BJ (cell line): ENCODE measurements around the gene KIAA1328. TPM values are rescaled to one million over a fixed set of nuclear protein-coding genes. Genes with fewer than 3 reads are reported as not detected.

Experiments used
- CTCF ChIA-PET: fragments of 350-600 bp; formaldehyde crosslinking; extraction: SDS; loops from one replicate; lab custom pipeline; 2021; ENCODE audit warnings: antibody characterized with exemption, inconsistent platforms; lab: Yijun Ruan, JAX
- POLR2A ChIA-PET: fragments of 300-600 bp; sonication (Branson Sonifier 250); formaldehyde crosslinking; extraction: SDS; loops from one replicate; lab custom pipeline; 2021; ENCODE audit warnings: antibody characterized with exemption; lab: Charles Lee
- DNase-seq: peaks from one replicate; pipeline ENCODE4 v3.0.0-alpha.2; 2011; ENCODE audit warnings: low read depth
- H3K27me3 ChIP-seq: 2 replicates; pipeline ENCODE4 v1.6.0; 2011; ENCODE audit warnings: low read length; ENCODE audit not compliant: control insufficient read depth, insufficient read depth
- H3K36me3 ChIP-seq: 2 replicates; pipeline ENCODE4 v1.5.1; 2011; ENCODE audit warnings: low read length; ENCODE audit not compliant: control insufficient read depth, insufficient read depth
- H3K4me3 ChIP-seq: 2 replicates; pipeline ENCODE4 v1.5.1; 2011; ENCODE audit warnings: low read depth, mild to moderate bottlenecking, control low read depth, low read length
- CTCF ChIP-seq: IDR thresholded peaks from 2 replicates; pipeline ENCODE4 v1.5.1; 2011; ENCODE audit warnings: low read depth, mild to moderate bottlenecking, control low read depth, inconsistent platforms, low read length, moderate library complexity; ENCODE audit not compliant: insufficient read depth
- polyA plus RNA-seq: library from polyadenylated mRNA; depleted of rRNA; stranded (reverse); fragments of >200 nt; gene quantifications from 2 replicates; pipeline ENCODE4 v1.2.3, GENCODE V29; 2011

Gene KIAA1328
- polyA plus RNA-seq, 1 experiment: 2.2 TPM

- no peaks in the 10 kb centered on the region for H3K27me3 ChIP-seq
- POLR2A ChIA-PET: no interaction called here
- CTCF ChIA-PET: interaction anchor here (1.0 kb wide), 1 partner anchor 432 kb away, joined by 3 read pairs; no protein-coding TSS in a partner anchor
- TF ChIP-seq CTCF: no peak
- H3K36me3 ChIP-seq: 0 out of 2 replicates have a peak, but pooled peaks cover 1% of the 10 kb centered on the region
- no peak overlapping the region for H3K4me3 ChIP-seq
- no peak for DNase-seq
Measured at GRCh38 chr18:36825526-36825925, 3.4 kb upstream of the KIAA1328 start.

- TF ChIP-seq CTCF: no peak
- Histone ChIP-seq H3K4me3 (no peak overlapping the region), H3K27me3 (no peaks in the 10 kb centered on the region), H3K36me3 (0 out of 2 replicates have a peak, but pooled peaks cover 1% of the 10 kb centered on the region)
- CTCF ChIA-PET: interaction anchor here (0.6 to 0.9 kb wide), 2 partner anchors 18 to 42 kb away, joined by 3 to 4 read pairs; no protein-coding TSS in a partner anchor
- no peak for DNase-seq
- POLR2A ChIA-PET: interaction anchor here (0.6 kb wide), 1 partner anchor 34 kb away, joined by 5 read pairs; no protein-coding TSS in a partner anchor
Measured at GRCh38 chr18:36826556-36826955, 2.4 kb upstream of the KIAA1328 start.

- no peaks in the 10 kb centered on the region for H3K36me3 ChIP-seq
- CTCF ChIA-PET: interaction anchor here (0.9 to 1.6 kb wide), 6 partner anchors 12 to 351 kb away, joined by 3 to 8 read pairs (median 4); no protein-coding TSS in a partner anchor
- no peaks in the 10 kb centered on the region for H3K27me3 ChIP-seq
- no peak for DNase-seq
- H3K4me3 ChIP-seq: peak overlapping the region; percentile 89
- POLR2A ChIA-PET: interaction anchor here (0.6 kb wide), 1 partner anchor 114 kb away, joined by 3 read pairs; no protein-coding TSS in a partner anchor
- 0 out of 2 replicates have a peak, but pooled peaks have one; percentile 0 for TF ChIP-seq CTCF
Measured at GRCh38 chr18:36828157-36828629, 734 bp upstream of the KIAA1328 start.

- H3K36me3 ChIP-seq: no peaks in the 10 kb centered on the region
- ChIA-PET POLR2A (interaction anchor here (0.7 kb wide), 1 partner anchor 137 kb away, joined by 4 read pairs; no protein-coding TSS in a partner anchor), CTCF (interaction anchor here (0.6 to 1.6 kb wide), 12 partner anchors 8 to 613 kb away, joined by 3 to 8 read pairs (median 3); no protein-coding TSS in a partner anchor)
- no peaks in the 10 kb centered on the region for H3K27me3 ChIP-seq
- peak overlapping the region; percentile 89 for H3K4me3 ChIP-seq
- TF ChIP-seq CTCF: no peak
- DNase-seq: no peak
Measured at GRCh38 chr18:36829362-36830157, 633 bp downstream of the KIAA1328 start.

- ChIA-PET CTCF (interaction anchor here (0.6 to 1.6 kb wide), 5 partner anchors 9 to 493 kb away, joined by 3 to 5 read pairs (median 3); no protein-coding TSS in a partner anchor), POLR2A (interaction anchor here (0.7 kb wide), 1 partner anchor 137 kb away, joined by 4 read pairs; no protein-coding TSS in a partner anchor)
- DNase-seq: no peak
- H3K4me3 ChIP-seq: no peak overlapping the region
- no peaks in the 10 kb centered on the region for H3K27me3 ChIP-seq
- H3K36me3 ChIP-seq: no peaks in the 10 kb centered on the region
- no peak for TF ChIP-seq CTCF
Measured at GRCh38 chr18:36830158-36830495, 1.2 kb downstream of the KIAA1328 start.
